HG02763 (cell line): ENCODE results near the gene ATAT1.

Experiments used
- ATAC-seq: cut with Tn5 transposase; IDR thresholded peaks from one replicate; pipeline ENCODE4 v1.9.1; 2021; ENCODE audit warnings: mild to moderate bottlenecking, moderate library complexity; ENCODE audit not compliant: unreplicated experiment

ATAT1 gene

GRCh38 chr6:30683183-30683979 lies 56.7 kb downstream of the ATAT1 start:
- no peak for ATAC-seq

DNA sequence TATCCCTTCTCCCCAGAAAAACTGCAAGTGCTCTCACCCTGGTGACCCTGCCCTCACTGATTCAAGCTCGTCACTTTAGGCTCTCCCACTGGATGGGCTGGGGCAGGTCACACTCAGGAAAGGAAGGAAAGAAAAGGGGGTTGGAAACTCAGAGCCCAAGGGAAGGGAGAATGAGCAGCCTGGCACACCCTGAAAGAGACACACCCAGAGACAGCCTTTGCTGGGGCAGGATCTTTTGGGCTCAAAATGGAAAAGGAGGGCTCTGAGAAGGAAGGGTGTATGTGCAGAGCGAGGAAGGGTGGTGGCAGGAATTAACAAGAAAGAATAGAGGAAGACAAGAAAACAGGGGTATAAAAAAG lies 57.3 kb downstream of the ATAT1 start:
- ATAC-seq, result no peak

DNA sequence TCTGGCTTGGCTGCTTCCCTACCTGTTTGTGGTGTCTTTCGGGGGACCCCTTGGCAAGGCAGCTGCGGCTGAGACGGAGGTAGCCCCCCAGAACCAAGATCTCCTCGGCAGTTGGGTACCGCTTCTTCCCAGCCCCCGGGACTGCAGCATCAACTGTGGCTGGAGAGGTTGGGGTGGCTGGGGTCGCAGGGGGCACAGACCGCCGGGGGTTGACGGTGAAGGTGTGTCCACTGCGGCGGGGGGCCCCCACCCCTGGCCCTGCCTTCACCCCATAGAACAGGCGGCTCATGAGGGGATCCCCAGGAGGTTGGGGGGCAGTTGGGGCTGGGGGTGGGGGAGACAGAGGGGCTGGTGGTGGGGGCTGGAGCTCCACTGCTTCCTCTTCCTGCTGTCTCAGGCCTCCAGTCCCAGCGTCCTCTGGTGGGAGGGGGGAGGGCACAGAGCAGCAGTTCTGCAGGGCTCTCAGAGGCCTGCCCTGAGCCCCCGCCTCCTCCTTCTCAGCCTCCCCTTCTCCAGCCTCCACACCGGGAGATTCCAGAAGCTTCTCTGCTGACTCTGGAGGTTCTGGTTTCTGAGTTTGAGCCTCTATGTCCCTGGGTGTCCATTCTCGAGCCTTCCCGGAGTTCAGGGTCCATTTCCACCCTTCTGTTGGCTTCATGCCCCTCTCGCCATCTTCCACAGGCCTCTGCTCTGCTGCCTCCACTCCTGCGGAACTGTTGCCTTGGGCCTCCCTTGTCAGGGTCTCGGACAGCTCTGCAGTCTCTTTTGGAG lies 57.9 kb downstream of the ATAT1 start:
- ATAC-seq, result no peak

- ATAC-seq, result no peak
Observed at GRCh38 chr6:30685157-30686008, 58.7 kb downstream of the ATAT1 start.

DNA sequence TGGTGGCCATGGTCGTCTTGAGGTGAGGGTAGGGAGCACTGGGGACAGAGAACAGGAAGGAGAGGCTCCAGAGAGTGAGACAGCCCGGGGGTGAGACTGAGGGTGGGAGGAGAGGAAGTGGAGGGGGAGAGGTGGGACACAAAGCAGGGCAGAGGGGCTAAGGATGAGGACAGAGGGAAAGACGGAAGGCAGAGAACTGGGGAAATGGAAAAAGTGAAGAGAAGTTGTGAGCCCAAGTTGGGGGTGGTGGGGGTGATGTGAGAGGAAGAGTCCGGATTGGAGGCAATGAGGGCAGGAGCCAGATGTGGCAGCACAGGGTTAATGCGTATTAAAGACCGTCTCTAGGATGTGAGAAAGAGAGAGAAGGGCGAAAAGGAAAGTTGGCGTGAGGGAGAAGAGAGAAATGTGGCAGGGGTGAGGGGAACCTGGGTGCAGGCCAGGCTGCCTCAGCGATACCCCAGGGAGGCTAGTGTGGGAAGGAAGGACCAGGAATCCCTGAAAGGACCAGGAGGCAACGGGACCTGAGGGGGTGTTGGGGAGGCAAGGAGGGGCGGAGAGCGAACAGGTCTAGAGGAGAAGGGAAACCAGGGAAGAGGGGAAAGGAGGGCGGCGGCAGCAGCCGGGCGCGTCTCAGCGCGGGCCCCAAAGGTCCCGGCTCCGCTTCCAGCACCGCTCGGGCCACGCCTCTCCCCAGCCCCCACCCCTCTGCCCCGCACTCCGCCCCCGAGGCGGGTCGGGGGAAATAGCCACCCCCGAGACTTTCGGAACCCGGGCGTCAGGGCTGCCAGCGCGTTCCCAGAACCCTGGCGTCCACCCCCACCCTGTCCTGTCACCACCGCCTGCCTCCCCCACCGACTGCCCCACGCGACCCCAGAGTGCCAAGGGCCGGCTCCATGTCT lies 59.6 kb downstream of the ATAT1 start, which contains the start of gene PPP1R18:
Gene PPP1R18, minus strand, starts transcription at position 637 of the 899 bp plus-strand sequence. Its CDS starts 627 bp downstream, at position 10.
- no peak for ATAC-seq

GRCh38 chr6:30686908-30687658 lies 60.4 kb downstream of the ATAT1 start:
- ATAC-seq, result peak; percentile 49

GRCh38 chr6:30687659-30688431 lies 61.2 kb downstream of the ATAT1 start:
- no peak for ATAC-seq

GRCh38 chr6:30688569-30688968 lies 61.9 kb downstream of the ATAT1 start:
- ATAC-seq, result no peak

DNA sequence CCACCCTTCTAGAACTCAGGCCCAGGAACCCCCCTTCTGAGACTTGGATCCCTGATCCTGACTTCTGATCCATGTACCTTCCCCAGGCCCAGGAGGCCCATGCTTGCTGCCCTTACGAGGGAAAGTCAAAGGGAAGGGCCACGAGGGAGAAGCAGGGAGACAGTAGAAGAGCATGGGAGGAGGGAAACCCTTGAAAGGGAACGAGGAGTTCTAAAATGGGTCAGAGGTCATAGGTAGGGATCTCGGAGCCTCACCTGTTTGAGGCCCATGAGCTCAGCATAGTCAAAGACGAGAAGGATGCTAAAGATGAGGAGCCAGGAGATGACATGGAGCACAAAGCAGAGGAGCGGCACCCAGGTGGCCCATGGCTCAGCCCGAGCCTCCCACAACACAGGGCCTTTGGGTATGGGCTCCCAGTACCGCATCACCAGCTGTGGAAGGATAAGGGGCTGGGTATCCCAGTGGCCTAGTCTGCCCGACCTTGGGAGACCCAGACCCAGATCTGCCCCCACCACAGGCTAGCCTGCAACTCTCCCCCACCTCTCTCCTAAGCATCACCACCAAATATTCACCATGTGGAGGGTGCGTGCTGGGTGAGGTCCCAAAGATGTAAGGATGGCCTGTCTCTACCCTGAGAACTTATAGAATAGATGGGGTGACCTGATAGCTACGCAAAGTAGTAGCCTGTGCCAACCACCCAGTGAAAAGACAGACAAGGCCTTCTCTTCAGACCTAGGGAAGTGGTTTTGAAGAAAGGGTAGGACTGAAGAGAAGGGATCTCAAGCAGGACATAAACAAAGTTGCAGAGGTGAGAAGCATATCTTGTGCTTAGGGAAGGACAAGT lies 62.6 kb downstream of the ATAT1 start:
- no peak for ATAC-seq

DNA sequence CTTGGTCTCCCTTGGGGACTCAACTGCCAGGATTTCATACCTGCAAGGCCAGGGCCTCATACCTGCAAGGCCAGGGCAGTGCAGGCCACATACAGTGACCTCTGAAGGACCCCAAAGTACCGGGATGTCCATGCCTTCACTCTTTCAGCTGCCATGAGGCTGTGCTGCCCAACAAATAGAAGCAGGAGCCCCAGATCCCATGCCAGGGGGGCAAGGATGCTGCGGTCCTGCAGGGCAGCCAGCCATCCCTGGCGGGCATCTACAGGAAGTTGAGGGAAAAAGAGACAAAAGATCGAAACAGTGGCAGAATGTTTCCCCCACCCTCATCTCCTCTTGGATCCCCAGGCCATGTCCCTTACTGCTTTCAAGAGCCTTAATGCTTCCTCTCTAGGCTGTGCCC lies 63.3 kb downstream of the ATAT1 start:
- no peak for ATAC-seq

GRCh38 chr6:30690403-30691207 lies 63.9 kb downstream of the ATAT1 start, which contains the start of gene NRM:
NRM (minus strand) TSS chr6:30690984; CDS start chr6:30690974, 10 bp downstream.
- ATAC-seq, result peak; percentile 37

DNA sequence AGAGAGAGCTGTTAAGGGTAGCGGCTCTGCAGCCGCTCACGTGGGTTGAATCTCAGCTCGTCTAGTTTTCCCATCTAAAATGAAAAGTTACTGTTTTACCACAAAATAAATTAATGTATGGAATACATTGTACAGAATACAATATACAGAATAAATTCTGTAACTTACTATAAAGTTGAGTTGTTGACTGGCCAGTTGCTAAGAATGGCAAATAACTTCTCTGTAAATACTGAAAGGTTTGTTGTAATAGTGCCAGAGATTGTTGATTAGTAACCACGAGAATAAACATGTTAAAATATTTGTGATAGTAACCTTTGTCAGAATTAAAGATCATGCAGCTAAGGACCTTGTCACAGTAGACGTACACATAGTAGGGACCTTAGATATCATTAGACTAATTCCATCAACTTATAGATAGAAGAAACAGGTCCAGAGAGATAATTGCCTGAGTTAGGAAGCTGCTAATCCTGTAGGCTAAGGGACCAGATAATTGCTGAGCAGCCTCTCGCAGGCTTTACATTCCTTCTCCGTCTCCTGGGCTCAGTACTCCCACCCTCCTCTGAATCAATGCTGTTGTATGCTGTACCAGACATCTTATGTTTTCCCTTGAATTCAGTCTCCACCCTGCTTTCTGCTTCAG lies 64.7 kb downstream of the ATAT1 start:
- no peak for ATAC-seq
